GM19239 (cell line): ENCODE measurements around the gene GAL3ST3.
"Not testable (repeated sequence)": the region's sequence is repeated elsewhere in the genome, so short reads cannot be mapped to it uniquely, and the experiment has no call there.

Experiments used
- DNase-seq: peaks from one replicate; pipeline ENCODE4 v3.0.0; 2011; ENCODE audit warnings: low spot score; ENCODE audit not compliant: insufficient read length
- FAIRE-seq: peaks from 2 replicates; lab custom pipeline; 2011; peaks lifted over from hg19 to GRCh38; lab: Jason Lieb, UNC

GAL3ST3 gene, protein sequence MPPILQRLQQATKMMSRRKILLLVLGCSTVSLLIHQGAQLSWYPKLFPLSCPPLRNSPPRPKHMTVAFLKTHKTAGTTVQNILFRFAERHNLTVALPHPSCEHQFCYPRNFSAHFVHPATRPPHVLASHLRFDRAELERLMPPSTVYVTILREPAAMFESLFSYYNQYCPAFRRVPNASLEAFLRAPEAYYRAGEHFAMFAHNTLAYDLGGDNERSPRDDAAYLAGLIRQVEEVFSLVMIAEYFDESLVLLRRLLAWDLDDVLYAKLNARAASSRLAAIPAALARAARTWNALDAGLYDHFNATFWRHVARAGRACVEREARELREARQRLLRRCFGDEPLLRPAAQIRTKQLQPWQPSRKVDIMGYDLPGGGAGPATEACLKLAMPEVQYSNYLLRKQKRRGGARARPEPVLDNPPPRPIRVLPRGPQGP

DNA sequence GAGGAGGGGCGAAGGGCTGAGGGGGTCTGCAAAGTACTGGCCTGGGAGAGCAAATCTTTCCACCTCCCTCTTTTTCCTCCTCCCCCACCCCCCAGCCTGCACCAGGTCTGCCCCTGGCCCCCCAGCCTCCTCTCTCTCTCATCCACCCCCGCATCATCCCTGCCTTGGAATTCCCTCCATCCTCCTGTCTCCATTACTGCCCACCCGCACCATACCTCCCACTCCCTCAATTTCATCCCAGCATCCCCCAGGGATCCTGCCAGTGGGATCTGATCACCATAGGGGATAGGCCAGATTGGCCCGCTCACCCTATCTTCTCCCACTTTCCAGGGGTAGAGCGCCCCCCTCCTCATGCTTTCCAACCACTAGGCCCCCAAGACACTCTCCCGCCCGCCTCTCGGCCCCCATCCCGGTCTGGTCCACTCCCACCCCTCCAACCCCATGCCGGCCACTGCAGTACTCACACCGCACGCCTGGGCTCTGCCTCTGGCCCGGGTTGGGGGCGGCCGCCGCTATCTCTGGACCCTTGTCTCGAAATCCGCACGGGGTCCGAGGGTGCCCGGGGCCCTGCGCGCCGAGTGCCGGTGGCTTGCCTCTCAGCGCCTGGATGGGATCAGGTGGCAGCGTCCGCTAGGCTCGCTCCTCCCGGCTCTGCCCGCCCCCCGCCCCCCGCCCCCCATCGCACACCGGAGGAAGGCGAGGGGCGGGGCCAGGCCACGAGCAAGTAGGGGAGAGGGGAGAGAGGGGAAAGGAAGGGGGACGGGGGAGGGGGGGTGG lies at the start of gene GAL3ST3:
GAL3ST3 (minus strand) TSS at position 615 of the 777 bp plus-strand sequence. CDS start 3,746 bp downstream, outside the sequence.
- FAIRE-seq (no peak), DNase-seq (no peak)

DNA sequence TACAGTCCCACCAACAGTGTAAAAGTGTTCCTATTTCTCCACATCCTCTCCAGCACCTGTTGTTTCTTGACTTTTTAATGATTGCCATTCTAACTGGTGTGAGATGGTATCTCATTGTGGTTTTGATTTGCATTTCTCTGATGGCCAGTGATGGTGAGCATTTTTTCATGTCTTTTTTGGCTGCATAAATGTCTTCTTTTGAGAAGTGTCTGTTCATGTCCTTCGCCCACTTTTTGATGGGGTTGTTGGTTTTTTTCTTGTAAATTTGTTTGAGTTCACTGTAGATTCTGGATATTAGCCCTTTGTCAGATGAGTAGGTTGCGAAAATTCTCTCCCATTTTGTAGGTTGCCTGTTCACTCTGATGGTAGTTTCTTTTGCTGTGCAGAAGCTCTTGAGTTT lies 43.2 kb upstream of the GAL3ST3 start:
- FAIRE-seq, DNase-seq: not testable (repeated sequence)

DNA sequence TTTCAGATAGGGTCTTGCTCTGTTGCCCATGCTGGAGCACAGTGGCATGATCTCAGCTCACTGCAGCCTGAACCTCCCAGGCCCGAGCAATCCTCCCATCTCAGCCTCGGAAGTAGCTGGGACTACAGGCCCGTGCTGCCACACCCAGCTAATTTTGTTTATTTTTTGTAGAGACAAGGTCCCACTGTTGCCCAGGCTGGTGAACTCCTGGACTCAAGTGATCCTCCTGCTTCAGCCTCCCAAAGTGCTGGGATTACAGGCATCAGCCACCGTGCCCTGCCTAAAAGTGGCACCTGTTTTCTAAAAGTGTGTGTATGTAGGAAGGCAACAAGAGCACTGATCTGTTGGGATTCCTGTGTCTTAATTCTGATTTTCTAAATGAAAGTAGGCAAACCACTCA lies 41.3 kb upstream of the GAL3ST3 start:
- no peak for DNase-seq
- no peak for FAIRE-seq

DNA sequence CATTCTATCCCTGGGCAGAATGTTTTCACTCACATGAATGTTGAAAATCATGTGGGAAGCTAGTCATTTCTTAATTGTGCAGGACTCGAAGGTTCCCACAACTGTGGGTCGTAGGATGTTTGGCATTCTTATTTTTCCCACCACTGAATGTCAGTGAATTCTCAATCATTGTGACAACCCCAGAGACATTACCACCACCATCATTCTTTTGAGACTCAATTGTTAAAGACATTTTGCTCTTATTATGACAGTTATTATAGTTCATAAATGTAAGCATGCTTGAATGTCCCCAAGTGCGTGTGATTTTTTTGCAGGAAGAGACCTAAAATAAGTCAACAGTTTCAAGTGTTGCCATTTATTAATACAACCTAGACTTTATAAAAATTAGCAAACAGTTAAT lies 40.1 kb upstream of the GAL3ST3 start:
- no peak for FAIRE-seq
- no peak for DNase-seq

DNA sequence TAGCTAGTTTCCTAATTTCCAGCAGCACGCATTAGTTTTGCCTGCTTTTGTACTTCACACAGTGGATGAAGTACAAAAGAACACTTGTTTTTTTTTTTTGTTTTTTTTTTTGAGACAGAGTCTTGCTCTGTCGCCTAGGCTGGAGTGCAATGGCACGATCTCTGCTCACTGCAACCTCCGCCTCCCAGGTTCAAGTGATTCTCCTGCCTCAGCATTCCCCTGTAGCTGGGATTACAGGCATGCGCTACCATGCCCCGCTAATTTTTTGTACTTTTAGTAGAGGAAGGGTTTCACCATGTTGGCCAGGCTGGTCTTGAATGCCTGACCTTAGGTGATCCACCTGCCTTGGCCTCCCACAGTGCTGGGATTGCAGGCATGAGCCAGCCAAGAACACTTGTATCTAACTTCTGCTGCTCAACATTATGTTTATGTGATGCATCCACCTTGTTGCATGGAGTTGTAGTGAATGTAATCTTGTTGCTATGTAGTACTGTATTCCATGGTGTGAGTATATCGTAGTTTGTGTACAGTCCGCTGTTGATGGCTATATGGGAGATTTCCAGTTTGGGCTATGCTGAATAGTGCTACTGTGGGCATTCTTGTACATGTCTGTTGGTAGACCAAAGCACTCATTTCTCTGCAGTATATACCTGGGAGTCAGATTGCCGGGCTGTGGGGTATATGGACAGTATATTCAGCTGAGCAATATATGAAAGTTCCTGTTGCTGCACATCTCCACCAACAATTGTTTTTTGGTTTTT lies 38.4 kb upstream of the GAL3ST3 start:
- DNase-seq (no peak), FAIRE-seq (no peak)

DNA sequence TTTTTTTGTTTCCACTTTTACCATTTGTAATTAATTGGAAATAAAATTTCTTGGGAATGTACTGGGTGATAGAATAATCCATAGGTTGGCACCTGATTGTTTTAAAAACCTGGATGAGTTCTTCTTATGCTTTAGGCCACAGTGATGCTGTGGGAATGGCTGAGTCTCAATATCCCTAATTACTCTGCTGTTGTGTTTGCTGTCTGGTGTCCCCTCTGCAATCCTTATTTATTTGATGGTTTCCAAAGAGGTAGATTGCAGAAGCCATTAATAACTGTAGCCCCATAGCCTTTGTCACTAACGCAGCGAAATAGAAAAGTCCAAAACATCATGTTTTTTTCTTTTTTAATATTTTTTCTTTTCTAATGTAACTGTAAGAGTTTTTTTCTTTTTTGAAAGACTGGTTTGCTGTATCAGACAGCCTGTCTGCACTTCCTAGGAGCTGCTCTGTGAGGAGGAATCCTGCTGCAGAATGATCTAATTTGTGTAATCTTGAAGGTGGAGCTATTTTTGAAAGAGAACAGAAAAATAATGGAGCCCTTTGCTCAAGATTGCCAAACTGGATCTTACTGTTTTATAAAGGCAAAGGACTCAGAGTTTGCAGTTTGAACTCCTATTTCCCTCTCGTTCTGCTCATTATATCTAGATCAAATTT lies 36.0 kb upstream of the GAL3ST3 start:
- DNase-seq (no peak), FAIRE-seq (no peak)

DNA sequence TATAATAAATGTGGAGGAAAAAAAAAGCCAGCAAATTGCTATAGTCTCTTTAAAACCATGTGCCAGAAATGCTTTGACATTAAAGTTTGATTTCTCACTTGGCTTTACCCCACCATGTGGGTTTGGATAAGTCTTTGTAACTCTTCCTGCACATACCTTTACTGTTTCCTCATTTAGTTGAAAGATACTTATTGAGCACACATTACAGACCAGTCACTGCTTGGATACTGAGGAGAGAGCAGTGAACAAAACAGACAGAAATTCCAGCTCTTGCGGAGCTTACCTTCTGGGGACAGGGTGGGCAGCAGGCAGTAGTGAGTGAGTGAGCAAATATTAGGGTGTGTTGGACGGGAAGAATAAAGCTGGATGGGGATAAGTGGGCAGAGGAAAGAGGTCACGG lies 34.8 kb upstream of the GAL3ST3 start:
- DNase-seq: no peak
- FAIRE-seq: no peak

DNA sequence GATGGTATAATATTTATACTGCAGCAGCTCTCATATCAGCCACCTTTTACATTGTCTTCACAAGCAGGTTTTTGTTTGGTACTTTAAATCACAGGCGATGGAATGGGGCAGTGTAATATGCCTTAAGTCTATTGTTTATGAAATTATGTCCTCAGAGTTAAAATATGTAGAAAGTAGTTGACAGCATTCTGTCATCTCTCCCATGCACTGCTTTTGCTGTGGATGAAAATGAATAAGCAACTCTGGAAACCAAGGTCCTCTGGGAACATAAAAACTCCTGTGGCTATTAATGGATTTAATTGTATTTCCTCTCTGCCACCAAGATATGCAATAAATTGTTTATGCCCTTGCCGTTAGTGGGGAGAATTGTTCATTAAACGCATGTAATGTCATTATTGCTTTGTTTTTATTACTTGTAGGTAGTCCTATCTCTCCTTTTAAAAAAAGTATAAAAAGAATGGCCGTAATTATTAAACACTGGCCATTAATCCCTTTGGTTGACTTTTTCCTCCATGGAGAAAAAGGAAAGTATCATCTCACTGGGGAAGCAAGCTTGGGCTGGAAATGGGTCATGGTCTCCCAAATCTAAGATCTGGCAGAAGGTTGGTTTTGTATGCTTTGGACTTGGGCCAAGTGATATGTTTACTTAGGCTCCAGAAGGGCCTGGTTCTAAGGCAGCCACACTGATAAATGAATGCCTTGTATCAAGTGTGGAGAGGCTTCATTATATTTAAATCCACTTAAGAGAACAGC lies 34.2 kb upstream of the GAL3ST3 start:
- DNase-seq: no peak
- FAIRE-seq: no peak

DNA sequence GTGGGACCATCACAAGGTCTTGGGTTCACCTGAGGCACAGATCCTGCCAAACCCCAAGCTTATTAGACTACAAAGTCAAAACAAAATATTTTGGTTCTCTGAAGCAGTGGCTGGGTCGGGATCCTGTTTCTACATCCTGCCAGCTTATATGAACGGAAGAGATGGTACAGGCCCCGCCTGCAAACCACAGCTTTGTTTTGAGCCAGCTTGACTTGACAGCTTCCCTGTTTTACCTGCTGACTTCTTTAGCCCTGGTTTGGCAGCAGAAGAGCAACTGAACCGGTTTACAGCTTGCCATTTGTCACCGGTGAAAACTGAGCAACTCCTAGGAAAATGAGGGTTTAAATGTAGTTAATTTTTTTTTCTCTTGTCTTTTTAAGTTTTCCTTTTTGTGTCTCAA lies 32.5 kb upstream of the GAL3ST3 start:
- DNase-seq: peak; percentile 59
- peak; percentile 91 for FAIRE-seq

DNA sequence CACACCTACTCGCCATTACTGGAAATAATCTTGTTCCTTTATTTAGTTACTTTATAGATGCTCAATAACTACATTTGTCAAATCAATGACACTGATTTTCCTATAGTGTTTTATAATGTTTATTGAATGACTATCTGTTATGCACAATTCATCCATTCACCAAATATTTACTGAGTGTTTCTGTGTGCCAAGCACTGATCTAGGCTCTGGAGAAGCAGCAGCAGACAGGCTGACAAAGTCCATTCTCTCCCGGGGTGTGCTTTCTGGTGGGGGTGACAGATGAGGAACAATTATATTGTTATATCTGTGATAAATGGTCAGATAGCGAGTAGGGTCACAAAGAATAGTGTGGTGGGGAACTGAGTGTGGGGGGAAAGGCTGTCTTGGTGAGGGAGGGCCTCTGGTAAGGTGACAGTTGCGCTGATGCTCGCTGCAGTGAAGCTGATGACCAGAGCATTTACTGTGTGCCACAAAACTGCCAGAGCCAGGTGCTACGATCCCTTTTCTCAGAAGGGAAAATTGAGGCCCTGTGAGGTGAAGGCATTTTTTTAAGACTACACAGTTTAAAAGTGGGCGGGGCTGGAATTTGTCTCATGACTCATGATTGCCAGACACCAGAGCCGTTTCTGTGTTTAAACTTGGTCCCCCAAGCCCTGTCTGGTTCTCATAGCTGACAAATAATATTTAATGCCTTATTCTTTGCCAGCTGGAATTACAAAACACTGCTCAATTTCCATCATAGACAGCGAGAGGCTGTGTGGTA lies 31.3 kb upstream of the GAL3ST3 start:
- FAIRE-seq: peak; percentile 4
- no peak for DNase-seq

DNA sequence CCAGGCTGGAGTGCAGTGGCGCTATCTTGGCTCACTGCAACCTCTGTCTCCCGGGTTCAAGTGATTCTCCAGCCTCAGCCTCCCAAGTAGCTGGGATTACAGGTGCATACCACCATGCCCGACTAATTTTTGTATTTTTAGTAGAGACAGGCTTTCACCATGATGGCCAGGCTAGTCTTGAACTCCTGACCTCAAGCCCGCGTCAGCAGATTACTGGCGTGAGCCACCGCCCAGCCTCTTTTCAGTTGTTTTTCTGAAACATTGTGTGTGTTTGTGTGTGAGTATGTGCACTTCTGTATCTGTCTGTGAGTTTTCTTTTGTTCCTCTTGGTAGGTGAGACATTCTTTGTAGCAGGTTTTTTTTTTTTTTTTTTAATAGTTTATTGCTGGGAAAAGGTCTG lies 30.0 kb upstream of the GAL3ST3 start:
- DNase-seq, FAIRE-seq: not testable (repeated sequence)

DNA sequence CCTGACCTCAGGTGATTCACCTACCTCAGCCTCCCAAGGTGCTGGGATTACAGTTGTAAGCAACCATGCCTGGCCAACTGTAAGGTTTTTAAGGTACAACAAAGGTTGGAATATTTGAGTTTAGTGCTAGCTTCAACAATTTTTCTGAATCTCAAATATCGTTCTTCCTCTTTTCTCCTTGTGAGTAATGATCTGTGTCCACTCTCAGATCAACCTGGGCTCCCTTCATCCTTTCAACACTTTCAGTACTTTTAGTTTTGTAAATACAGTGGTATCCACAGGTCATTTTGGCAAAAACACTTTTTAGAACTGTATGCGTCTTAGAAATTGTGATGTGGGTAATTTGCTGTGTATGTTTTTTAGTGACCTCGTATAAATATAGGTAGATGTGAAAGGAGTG lies 29.0 kb upstream of the GAL3ST3 start:
- no peak for FAIRE-seq

DNA sequence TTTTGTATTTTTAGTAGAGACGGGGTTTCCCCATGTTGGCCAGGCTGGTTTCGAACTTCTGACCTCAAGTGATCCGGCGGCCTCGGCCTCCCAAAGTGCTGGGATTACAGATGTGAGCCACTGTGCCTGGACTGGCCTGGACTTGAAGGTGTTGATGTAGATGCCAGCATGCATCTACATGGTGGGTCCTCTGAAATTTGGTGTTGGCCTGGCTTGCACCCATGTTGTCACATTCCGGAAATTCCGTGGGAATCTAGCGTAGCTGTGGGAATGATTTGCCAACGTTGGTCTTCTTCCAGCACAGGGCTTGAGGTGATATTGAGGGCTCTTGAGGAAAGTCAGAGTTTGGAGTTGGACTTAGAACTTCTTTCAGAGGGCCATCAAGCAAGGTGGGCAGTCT lies 27.6 kb upstream of the GAL3ST3 start:
- FAIRE-seq (no peak), DNase-seq (no peak)

More for the DNA sequence above, 29.0 kb upstream of the GAL3ST3 start:
- no peak for DNase-seq

DNA sequence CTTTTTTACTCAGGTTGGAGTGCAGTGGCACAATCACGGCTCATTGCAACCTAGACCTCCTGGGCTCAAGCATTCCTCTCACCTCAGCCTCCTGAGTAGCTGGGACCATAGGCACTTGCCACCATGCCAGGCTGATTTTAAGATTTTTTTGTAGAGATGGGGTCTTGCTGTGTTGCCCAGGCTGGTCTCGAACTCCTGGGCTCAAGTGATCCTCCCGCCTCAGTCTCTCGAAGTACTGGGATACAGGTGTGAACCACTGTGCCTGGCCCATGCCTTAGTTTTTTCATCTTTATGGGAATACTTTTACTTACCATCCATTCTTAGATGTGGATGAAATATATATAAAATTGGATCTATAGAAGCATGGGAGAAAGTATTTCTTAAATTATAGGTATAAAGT lies 26.3 kb upstream of the GAL3ST3 start:
- no peak for DNase-seq
- no peak for FAIRE-seq

DNA sequence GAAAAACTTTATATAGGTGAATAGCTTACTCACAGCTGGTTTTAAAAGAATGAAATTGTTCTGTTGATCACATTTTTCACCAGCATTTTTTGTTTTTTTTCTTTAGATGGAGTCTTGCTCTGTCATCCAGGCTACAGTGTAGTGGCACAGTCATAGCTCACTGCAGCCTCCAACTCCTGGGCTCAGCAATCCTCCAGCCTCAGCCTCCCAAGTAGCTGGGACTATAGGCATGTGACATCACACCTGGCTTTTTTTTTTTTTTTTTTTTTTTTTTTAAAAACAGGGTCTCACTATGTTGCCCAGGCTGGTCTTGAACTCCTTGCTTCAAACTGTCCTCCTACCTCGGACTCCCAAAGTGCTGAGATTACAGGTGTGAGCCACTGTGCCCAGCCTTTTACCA lies 24.7 kb upstream of the GAL3ST3 start:
- FAIRE-seq (no peak), DNase-seq (no peak)

DNA sequence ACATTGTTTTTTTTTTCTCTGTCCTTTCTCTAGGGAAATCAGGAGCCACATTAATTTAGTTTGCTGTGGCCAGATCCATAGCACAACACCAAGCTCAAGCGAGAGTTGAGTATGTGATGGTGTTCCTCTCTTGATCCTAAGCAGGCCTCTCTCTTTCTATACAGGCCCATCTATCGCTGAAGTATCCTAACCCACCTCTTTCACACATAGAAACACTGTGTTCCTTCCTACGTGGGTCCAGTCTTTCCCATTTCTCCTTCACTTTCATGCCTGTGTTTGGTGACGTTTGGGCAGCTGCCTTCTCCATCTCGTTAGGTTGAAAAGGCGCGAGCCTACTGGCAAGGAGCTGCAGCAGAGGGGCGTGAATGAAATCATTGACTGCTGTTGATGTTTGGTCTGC lies 23.6 kb upstream of the GAL3ST3 start:
- DNase-seq (no peak), FAIRE-seq (no peak)

DNA sequence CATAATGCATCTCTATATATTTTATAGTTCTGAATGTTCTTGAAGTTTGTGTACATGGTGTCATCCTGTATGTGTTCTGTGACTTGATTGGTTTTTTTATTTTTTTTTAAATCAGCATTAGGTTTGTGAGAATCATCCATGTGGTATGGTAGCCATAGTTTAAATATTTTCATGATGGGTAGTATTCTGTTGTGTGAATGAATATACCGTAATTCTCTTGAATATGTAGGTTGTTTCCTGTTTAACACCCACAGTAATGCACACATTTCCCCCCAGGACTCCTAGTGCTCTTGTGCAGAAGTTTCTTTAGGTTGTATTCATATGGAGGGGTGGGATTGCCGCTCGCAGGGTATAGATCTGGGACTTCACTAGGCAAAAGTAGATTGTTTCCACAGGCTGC lies 23.1 kb upstream of the GAL3ST3 start:
- no peak for DNase-seq
- no peak for FAIRE-seq

DNA sequence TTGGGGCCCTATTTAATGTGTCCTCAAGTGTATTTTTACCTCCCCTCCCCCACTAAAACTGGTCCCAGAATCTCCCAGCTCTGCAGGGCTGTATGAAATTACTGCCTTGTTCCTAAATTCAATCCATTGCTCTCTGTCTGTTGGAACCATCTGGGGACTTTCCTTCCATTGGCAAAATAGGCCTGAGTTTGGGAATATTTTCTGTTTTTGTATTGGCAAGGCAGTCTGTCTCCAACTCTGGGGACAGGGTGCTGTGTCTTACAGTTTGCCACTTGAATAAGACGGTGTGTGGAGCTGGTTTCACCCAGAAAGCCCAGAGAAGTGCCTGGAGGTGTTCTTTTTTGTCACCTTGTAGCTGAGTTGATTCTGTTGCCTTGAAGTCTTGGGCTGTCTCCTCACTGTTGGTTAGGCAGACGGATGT lies 22.4 kb upstream of the GAL3ST3 start:
- FAIRE-seq: no peak
- no peak for DNase-seq
